PFSK-1 (cell line): ENCODE measurements around the gene MTG1.

ENCODE experiments used
- FOXP2 ChIP-seq: optimal IDR thresholded peaks from 2 replicates; pipeline ENCODE3; 2011; ENCODE audit warnings: borderline replicate concordance, control low read depth, inconsistent platforms; ENCODE audit not compliant: insufficient read depth; ENCODE audit errors: extremely low read length, extremely low read depth
- POLR2AphosphoS5 ChIP-seq: IDR thresholded peaks from 2 replicates; pipeline ENCODE4 v1.6.1; 2012; ENCODE audit warnings: low read depth, mild to moderate bottlenecking, control low read depth, low read length, moderate library complexity
- SIN3A ChIP-seq: IDR thresholded peaks from 2 replicates; pipeline ENCODE4 v1.6.1; 2012; ENCODE audit warnings: mild to moderate bottlenecking, low read length, moderate library complexity, borderline replicate concordance; ENCODE audit not compliant: insufficient read depth
- TF ChIP-seq, protein P1 (sequence below), 2 experiments: IDR thresholded peaks; 2 replicates each; pipeline versions ENCODE4 v1.6.1 to v1.8.0; 2011 to 2012; ENCODE audit warnings: low read depth in 2 of 2, low read length in 2 of 2, control low read depth in 1 of 2, inconsistent platforms in 1 of 2, mild to moderate bottlenecking in 1 of 2, moderate library complexity in 1 of 2; ENCODE audit not compliant: insufficient read depth in 1 of 2

DNA sequence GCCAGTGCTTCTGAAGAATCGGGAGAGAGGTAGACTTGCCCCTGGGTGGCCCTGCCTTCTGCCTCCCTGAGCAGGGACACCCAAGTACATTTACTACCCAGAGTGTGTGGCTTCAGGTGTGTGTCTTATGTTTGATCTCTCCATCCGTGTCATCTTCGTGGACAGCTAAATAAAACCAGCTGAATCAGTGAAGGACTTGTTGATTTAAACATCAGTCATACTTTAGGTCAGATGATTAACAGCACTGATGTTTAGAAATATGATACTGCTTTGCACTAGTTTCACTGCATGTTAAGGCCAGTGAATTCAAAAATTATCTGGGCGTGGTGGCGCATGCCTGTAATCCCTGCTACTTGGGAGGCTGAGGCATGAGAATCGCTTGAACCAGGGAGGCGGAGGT is 4.0 kb downstream of the MTG1 start:
- TF ChIP-seq, protein P1, sequence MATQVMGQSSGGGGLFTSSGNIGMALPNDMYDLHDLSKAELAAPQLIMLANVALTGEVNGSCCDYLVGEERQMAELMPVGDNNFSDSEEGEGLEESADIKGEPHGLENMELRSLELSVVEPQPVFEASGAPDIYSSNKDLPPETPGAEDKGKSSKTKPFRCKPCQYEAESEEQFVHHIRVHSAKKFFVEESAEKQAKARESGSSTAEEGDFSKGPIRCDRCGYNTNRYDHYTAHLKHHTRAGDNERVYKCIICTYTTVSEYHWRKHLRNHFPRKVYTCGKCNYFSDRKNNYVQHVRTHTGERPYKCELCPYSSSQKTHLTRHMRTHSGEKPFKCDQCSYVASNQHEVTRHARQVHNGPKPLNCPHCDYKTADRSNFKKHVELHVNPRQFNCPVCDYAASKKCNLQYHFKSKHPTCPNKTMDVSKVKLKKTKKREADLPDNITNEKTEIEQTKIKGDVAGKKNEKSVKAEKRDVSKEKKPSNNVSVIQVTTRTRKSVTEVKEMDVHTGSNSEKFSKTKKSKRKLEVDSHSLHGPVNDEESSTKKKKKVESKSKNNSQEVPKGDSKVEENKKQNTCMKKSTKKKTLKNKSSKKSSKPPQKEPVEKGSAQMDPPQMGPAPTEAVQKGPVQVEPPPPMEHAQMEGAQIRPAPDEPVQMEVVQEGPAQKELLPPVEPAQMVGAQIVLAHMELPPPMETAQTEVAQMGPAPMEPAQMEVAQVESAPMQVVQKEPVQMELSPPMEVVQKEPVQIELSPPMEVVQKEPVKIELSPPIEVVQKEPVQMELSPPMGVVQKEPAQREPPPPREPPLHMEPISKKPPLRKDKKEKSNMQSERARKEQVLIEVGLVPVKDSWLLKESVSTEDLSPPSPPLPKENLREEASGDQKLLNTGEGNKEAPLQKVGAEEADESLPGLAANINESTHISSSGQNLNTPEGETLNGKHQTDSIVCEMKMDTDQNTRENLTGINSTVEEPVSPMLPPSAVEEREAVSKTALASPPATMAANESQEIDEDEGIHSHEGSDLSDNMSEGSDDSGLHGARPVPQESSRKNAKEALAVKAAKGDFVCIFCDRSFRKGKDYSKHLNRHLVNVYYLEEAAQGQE (IDR thresholded peaks at IDR 0.05; ENCODE audit: insufficient read depth in 1 of 2, low read depth in 2 of 2, low read length in 2 of 2): no peak
- TF ChIP-seq POLR2AphosphoS5: no peak
- TF ChIP-seq FOXP2: no peak
- no peak for TF ChIP-seq SIN3A
